HFF-Myc (cell line): Measurements from ENCODE around the gene NARS2.
"Not testable (repeated sequence)": the region's sequence is repeated elsewhere in the genome, so short reads cannot be mapped to it uniquely, and the experiment has no call there.

Source experiments
- DNase-seq: peaks from one replicate; pipeline ENCODE4 v3.0.0-alpha.2; 2011; ENCODE audit warnings: low read depth; ENCODE audit errors: extremely low read depth
- H3K4me3 ChIP-seq: replicated peaks from 2 replicates; pipeline ENCODE4 v1.5.1; 2011; ENCODE audit warnings: low read depth, mild to moderate bottlenecking, control low read depth, low read length
- CTCF ChIP-seq: IDR thresholded peaks from 2 replicates; pipeline ENCODE4 v1.5.1; 2012; ENCODE audit warnings: mild to moderate bottlenecking, low read depth, low read length, control low read depth; ENCODE audit errors: missing control alignments

NARS2 gene

GRCh38 chr11:78564490-78565467 lies 9.9 kb downstream of the NARS2 start:
- peak; percentile 52 for TF ChIP-seq CTCF
- DNase-seq: peak; percentile 74
- no peak overlapping the region for H3K4me3 ChIP-seq

DNA sequence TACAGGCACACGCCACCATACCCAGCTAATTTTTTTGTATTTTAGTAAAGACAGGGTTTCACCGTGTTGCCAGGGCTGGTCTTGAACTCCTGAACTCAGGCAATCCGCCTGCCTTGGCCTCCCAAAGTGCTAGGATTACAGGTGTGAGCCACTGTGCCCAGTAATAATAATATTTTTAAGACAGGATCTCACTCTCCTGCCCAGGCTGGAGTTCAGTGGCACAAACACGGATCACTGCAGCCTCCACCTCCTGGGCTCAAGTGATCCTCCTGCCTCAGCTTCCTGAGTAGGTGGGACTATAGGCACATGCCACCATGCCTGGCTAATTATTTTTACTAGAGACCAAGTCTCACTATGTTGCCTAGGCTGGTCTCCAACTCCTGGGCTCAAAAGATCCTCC lies 10.6 kb downstream of the NARS2 start:
- not testable (repeated sequence) for H3K4me3 ChIP-seq, DNase-seq

GRCh38 chr11:78563090-78563489 lies 11.6 kb downstream of the NARS2 start:
- DNase-seq, H3K4me3 ChIP-seq: not testable (repeated sequence)

DNA sequence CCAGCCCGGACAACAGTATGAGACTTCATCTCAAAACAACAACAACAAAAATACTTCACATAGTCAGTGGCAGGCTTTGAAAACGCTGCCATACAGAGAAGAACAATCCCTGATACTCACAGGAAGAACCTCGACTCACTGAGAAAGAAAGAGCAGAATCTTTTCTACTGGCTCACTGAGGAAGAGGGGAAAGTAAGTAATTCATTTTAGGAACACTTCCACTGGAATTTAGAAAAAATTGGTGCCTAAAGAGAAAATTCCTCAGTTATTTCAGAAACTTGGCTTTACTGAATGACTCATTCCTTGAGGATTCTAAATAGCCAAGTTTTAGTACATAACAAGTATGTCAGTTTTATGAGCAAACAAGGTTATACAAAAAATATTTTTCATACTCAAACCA lies 12.3 kb downstream of the NARS2 start:
- TF ChIP-seq CTCF: no peak
- 0 out of 2 replicates have a peak overlapping the region, but pooled peaks have one; percentile 7 for H3K4me3 ChIP-seq
- no peak for DNase-seq

DNA sequence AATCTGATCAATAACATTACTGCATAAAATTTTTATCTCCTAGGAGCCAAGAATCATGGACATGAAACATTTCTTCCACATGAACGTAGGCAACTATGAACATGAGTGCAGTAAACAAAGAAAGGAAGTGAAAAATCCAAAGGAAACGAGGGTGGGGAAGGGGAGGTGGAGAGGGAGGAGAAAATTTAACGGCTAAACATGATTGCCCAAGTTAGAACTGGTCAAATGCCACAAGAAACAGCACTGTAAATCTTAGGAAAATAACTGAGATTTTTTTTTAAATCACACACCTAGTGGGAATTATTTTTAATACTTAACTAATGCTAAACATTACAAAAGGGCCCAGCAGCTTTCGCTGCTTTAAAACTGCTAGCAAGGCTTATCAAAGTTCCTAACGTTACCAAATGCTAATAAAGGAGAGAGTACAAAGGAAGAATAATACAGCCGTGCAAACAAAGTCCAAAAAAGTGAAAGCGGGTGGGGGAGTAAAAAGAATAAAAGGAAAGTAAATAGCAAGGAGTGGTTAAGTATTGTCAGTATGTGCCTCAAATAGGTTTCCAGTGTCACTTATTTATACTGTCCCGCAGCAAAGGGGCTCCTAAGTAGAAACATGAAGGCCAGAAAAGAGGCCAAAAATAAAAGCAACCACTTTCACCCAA lies 13.7 kb downstream of the NARS2 start:
- no peak for TF ChIP-seq CTCF
- no peak overlapping the region for H3K4me3 ChIP-seq
- no peak for DNase-seq

- H3K4me3 ChIP-seq: no peak overlapping the region
- TF ChIP-seq CTCF: no peak
- no peak for DNase-seq
Observed at GRCh38 chr11:78560153-78560552, 14.5 kb downstream of the NARS2 start.

- TF ChIP-seq CTCF: no peak
- no peak overlapping the region for H3K4me3 ChIP-seq
- no peak for DNase-seq
Observed at GRCh38 chr11:78557236-78557635, 17.4 kb downstream of the NARS2 start.
